SJCRH30 (cell line): ENCODE data around the gene SOHLH1. TPM values are rescaled to one million over a fixed set of nuclear protein-coding genes. Genes with fewer than 3 reads are reported as not detected.

Experiments used
- DNase-seq, 2 experiments: peaks; one replicate each; pipeline ENCODE4 v3.0.0-alpha.2; 2015 to 2020
- H3K27ac ChIP-seq: fragments of 250-450 bp; sonication (Bioruptor Pico); 2 replicates; pipeline ENCODE4 v1.5.1; 2020; ENCODE audit warnings: mild to moderate bottlenecking, moderate library complexity
- H3K27me3 ChIP-seq: fragments of 250-450 bp; sonication (Bioruptor Pico); 2 replicates; pipeline ENCODE4 v1.5.1; 2020; ENCODE audit warnings: mild to moderate bottlenecking, moderate library complexity
- H3K36me3 ChIP-seq: fragments of 250-450 bp; sonication (Bioruptor Pico); 2 replicates; pipeline ENCODE4 v1.5.1; 2020; ENCODE audit warnings: mild to moderate bottlenecking, moderate library complexity
- H3K4me1 ChIP-seq: fragments of 250-450 bp; sonication (Bioruptor Pico); 2 replicates; pipeline ENCODE4 v1.5.1; 2020; ENCODE audit warnings: mild to moderate bottlenecking, moderate library complexity
- H3K4me3 ChIP-seq: fragments of 250-450 bp; sonication (Bioruptor Pico); 2 replicates; pipeline ENCODE4 v1.5.1; 2020; ENCODE audit warnings: mild to moderate bottlenecking, moderate library complexity
- H3K9me3 ChIP-seq: fragments of 250-450 bp; sonication (Bioruptor Pico); replicated peaks from 2 replicates; pipeline ENCODE4 v1.5.1; 2020; ENCODE audit warnings: mild to moderate bottlenecking, moderate library complexity
- total RNA-seq: library from RNA; depleted of rRNA; stranded (reverse); fragments of >200 nt; shearing (Covaris generic); gene quantifications from 2 replicates; pipeline ENCODE4 v1.2.3, GENCODE V29; 2014

SOHLH1 gene
- total RNA-seq, 1 experiment from 2014 or later, result 2.1 TPM

- no peaks in the 10 kb centered on the region for H3K9me3 ChIP-seq
- no peaks in the 10 kb centered on the region for H3K36me3 ChIP-seq
- peak; percentile 55 to 64 for DNase-seq
- H3K4me3 ChIP-seq, result peak overlapping the region; percentile 57
- no peaks in the 10 kb centered on the region for H3K27me3 ChIP-seq
- H3K27ac ChIP-seq, result peak overlapping the region; percentile 25; the same call in 1 of the 2 replicates
- peaks cover 17% of the 10 kb centered on the region for H3K4me1 ChIP-seq
Measured at GRCh38 chr9:135701067-135701958, 2.0 kb upstream of the SOHLH1 start.

GRCh38 chr9:135700525-135700924 is 1.2 kb upstream of the SOHLH1 start:
- no peaks in the 10 kb centered on the region for H3K36me3 ChIP-seq
- H3K4me3 ChIP-seq, result no peak overlapping the region
- no peaks in the 10 kb centered on the region for H3K9me3 ChIP-seq
- H3K27ac ChIP-seq, result no peak overlapping the region
- no peak for DNase-seq
- H3K27me3 ChIP-seq, result no peaks in the 10 kb centered on the region
- H3K4me1 ChIP-seq, result peaks cover 25% of the 10 kb centered on the region

GRCh38 chr9:135698767-135699166 is 514 bp downstream of the SOHLH1 start:
- no peak for DNase-seq
- Histone ChIP-seq H3K4me3 (no peak overlapping the region), H3K27ac (no peak overlapping the region), H3K27me3 (no peaks in the 10 kb centered on the region), H3K4me1 (peaks cover 23% of the 10 kb centered on the region), H3K9me3 (no peaks in the 10 kb centered on the region), H3K36me3 (no peaks in the 10 kb centered on the region)

- Histone ChIP-seq H3K27me3 (no peaks in the 10 kb centered on the region), H3K36me3 (no peaks in the 10 kb centered on the region), H3K27ac (no peak overlapping the region), H3K9me3 (no peaks in the 10 kb centered on the region), H3K4me1 (peaks cover 24% of the 10 kb centered on the region), H3K4me3 (no peak overlapping the region)
- no peak for DNase-seq
Measured at GRCh38 chr9:135698236-135698635, 1.0 kb downstream of the SOHLH1 start.

GRCh38 chr9:135697226-135697625 is 2.1 kb downstream of the SOHLH1 start:
- peaks cover 30% of the 10 kb centered on the region for H3K4me1 ChIP-seq
- DNase-seq, result no peak
- no peak overlapping the region for H3K4me3 ChIP-seq
- no peaks in the 10 kb centered on the region for H3K27me3 ChIP-seq
- no peaks in the 10 kb centered on the region for H3K36me3 ChIP-seq
- no peak overlapping the region for H3K27ac ChIP-seq
- no peaks in the 10 kb centered on the region for H3K9me3 ChIP-seq

- no peaks in the 10 kb centered on the region for H3K36me3 ChIP-seq
- H3K4me3 ChIP-seq, result no peak overlapping the region
- no peak for DNase-seq
- peaks cover 30% of the 10 kb centered on the region for H3K4me1 ChIP-seq
- H3K9me3 ChIP-seq, result no peaks in the 10 kb centered on the region
- peak overlapping the region; percentile 62 for H3K27ac ChIP-seq
- H3K27me3 ChIP-seq, result no peaks in the 10 kb centered on the region
Measured at GRCh38 chr9:135696446-135696845, 2.8 kb downstream of the SOHLH1 start.

- H3K36me3 ChIP-seq, result no peaks in the 10 kb centered on the region
- H3K27me3 ChIP-seq, result no peaks in the 10 kb centered on the region
- H3K4me1 ChIP-seq, result peaks cover 27% of the 10 kb centered on the region
- no peak overlapping the region for H3K4me3 ChIP-seq
- peak overlapping the region; percentile 62 for H3K27ac ChIP-seq
- DNase-seq, result peak; percentile 84 to 85
- H3K9me3 ChIP-seq, result no peaks in the 10 kb centered on the region
Measured at GRCh38 chr9:135695642-135696041, 3.6 kb downstream of the SOHLH1 start.

GRCh38 chr9:135695036-135695435 is 4.2 kb downstream of the SOHLH1 start:
- Histone ChIP-seq H3K4me3 (no peak overlapping the region), H3K27ac (peak overlapping the region; percentile 62; the same call in 1 of the 2 replicates), H3K36me3 (no peaks in the 10 kb centered on the region), H3K27me3 (no peaks in the 10 kb centered on the region), H3K4me1 (peaks cover 27% of the 10 kb centered on the region), H3K9me3 (no peaks in the 10 kb centered on the region)
- no peak for DNase-seq

- Histone ChIP-seq H3K27me3 (no peaks in the 10 kb centered on the region), H3K4me1 (peaks cover 27% of the 10 kb centered on the region), H3K27ac (no peak overlapping the region), H3K9me3 (no peaks in the 10 kb centered on the region), H3K36me3 (no peaks in the 10 kb centered on the region), H3K4me3 (no peak overlapping the region)
- DNase-seq, result no peak
Measured at GRCh38 chr9:135694414-135694813, 4.9 kb downstream of the SOHLH1 start.

- Histone ChIP-seq H3K4me1 (peaks cover 27% of the 10 kb centered on the region), H3K9me3 (no peaks in the 10 kb centered on the region), H3K4me3 (no peak overlapping the region), H3K27ac (no peak overlapping the region), H3K36me3 (no peaks in the 10 kb centered on the region), H3K27me3 (no peaks in the 10 kb centered on the region)
- DNase-seq, result no peak
Measured at GRCh38 chr9:135693771-135694170, 5.5 kb downstream of the SOHLH1 start.

GRCh38 chr9:135693265-135693664 is 6.0 kb downstream of the SOHLH1 start:
- DNase-seq, result peak in 1 of 2 experiments; percentile 41
- Histone ChIP-seq H3K36me3 (no peaks in the 10 kb centered on the region), H3K4me1 (peaks cover 27% of the 10 kb centered on the region), H3K4me3 (no peak overlapping the region), H3K9me3 (no peaks in the 10 kb centered on the region), H3K27me3 (no peaks in the 10 kb centered on the region), H3K27ac (no peak overlapping the region)

GRCh38 chr9:135692410-135692809 is 6.9 kb downstream of the SOHLH1 start:
- Histone ChIP-seq H3K4me1 (peaks cover 27% of the 10 kb centered on the region), H3K36me3 (no peaks in the 10 kb centered on the region), H3K9me3 (no peaks in the 10 kb centered on the region), H3K4me3 (no peak overlapping the region), H3K27me3 (no peaks in the 10 kb centered on the region), H3K27ac (no peak overlapping the region)
- DNase-seq, result no peak

- Histone ChIP-seq H3K27ac (no peak overlapping the region), H3K4me1 (peaks cover 21% of the 10 kb centered on the region), H3K36me3 (no peaks in the 10 kb centered on the region), H3K4me3 (no peak overlapping the region), H3K9me3 (no peaks in the 10 kb centered on the region), H3K27me3 (no peaks in the 10 kb centered on the region)
- no peak for DNase-seq
Measured at GRCh38 chr9:135690836-135691570, 8.3 kb downstream of the SOHLH1 start.

- DNase-seq, result no peak
- Histone ChIP-seq H3K27ac (no peak overlapping the region), H3K4me1 (peaks cover 9% of the 10 kb centered on the region; the same call in 1 of the 2 replicates), H3K36me3 (no peaks in the 10 kb centered on the region), H3K4me3 (no peak overlapping the region), H3K9me3 (no peaks in the 10 kb centered on the region), H3K27me3 (peaks cover 6% of the 10 kb centered on the region; the same call in 1 of the 2 replicates)
Measured at GRCh38 chr9:135689011-135689410, 10.3 kb downstream of the SOHLH1 start.

GRCh38 chr9:135687216-135687615 is 12.1 kb downstream of the SOHLH1 start:
- Histone ChIP-seq H3K9me3 (no peaks in the 10 kb centered on the region), H3K27me3 (peaks cover 21% of the 10 kb centered on the region; the same call in 1 of the 2 replicates), H3K4me3 (no peak overlapping the region), H3K4me1 (no peaks in the 10 kb centered on the region), H3K36me3 (no peaks in the 10 kb centered on the region), H3K27ac (no peak overlapping the region)
- DNase-seq, result no peak
